HTR-8/SVneo (cell line): ENCODE data around the gene LOXL1.

Experiments used
- DNase-seq: peaks from one replicate; pipeline ENCODE4 v3.0.0; 2011; ENCODE audit warnings: low spot score, mixed read lengths; ENCODE audit not compliant: insufficient read length
- FAIRE-seq: peaks from 2 replicates; lab custom pipeline; 2011; peaks lifted over from hg19 to GRCh38; lab: Jason Lieb, UNC

The LOXL1 gene

DNA sequence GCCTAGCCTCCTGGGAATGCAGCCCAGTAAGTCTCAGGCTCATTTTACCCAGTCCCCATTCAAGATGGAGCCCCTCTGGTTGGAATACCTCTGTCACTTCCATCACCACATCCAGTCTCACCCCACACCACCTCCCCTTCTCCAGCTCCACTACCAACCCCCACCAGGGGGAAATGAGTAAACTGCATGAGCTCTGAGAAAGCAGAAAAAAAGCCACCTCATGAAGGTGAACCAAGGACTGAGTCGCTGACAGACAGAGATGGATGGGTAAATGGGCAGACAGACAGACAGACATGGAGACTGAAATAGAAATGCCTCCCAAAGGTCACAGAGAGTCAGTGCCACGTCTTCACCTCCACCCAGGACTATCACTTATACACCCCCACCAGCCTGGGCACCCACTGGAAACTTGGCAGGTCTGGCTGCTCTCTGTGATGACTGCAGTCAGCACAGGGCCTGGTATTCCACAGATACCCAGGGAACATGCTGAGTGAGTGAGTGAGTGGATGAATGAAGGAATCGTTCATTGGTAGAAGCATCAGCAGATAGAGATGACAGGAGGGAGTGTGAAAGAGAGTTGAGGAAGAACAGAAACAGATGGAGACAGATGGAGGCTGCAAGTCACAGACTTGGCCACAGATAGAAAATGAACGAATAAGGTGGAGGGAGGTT lies 4.9 kb upstream of the LOXL1 start:
- DNase-seq: no peak

DNA sequence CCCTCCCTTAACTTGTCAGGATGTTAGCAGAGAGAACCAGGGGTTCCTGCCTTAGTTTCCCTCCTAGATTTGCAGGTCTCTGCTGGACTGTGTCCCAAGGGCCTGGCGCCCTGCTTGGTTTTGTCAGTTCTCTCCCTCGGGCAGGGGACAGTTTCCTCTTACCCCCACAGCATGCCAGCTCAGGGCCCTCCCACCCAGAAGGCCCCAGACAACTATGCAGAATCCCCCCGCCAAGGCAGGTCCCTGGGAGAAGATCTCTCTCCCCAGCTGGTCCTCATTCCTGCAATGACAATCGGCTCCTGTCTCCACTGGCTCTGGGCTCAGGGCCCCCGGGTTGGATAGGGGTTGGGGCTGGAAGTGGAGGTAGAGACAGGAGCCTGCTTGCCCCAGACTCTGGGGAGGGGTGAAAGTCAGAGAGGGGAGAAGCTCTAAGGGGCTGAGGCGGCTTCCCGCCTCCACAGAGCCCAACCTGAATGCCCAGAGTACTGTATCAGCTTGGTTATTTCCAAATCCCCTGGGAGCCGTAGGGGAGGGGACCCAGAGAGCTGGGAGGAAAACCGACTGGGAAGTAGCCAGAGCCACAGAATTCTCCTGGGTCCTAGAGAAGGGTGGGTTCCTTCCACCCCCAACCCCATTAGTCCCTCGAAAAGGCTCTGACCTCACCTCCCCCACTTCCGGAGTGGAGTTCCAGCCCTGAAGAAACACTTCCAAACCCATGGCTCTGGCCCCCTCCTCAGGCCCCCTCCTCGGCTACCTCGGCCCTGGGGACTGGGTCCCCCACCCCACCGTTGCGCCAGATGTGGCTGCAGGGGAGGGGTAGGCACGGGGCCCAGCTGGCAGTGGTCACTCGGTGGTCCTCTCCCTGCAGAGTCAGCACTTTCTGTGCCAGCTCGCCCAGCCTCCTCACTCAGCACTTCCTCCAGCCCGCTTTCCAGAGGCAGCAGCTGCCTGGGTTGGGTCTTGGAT lies 3.8 kb upstream of the LOXL1 start:
- FAIRE-seq: no peak

More for the DNA sequence above, 4.9 kb upstream of the LOXL1 start:
- no peak for FAIRE-seq

DNA sequence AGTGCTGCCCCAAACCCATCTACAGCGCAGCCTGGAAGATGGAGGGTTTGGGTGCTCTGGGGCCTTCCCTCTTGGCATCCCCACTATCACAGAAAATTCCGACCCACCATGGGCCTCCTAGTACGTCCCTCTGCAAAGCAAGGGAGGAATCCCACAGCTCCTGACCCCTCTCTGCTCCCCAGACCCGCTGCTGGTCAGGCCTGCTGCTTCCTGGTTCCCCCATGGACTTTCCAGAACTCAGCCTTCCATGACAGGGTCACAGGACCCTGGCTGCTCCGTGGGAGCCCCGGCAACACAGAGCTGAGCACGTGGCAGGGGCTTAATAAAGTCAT lies 3.1 kb upstream of the LOXL1 start:
- DNase-seq (no peak), FAIRE-seq (no peak)

More for the DNA sequence above, 3.8 kb upstream of the LOXL1 start:
- peak; percentile 56 for DNase-seq

DNA sequence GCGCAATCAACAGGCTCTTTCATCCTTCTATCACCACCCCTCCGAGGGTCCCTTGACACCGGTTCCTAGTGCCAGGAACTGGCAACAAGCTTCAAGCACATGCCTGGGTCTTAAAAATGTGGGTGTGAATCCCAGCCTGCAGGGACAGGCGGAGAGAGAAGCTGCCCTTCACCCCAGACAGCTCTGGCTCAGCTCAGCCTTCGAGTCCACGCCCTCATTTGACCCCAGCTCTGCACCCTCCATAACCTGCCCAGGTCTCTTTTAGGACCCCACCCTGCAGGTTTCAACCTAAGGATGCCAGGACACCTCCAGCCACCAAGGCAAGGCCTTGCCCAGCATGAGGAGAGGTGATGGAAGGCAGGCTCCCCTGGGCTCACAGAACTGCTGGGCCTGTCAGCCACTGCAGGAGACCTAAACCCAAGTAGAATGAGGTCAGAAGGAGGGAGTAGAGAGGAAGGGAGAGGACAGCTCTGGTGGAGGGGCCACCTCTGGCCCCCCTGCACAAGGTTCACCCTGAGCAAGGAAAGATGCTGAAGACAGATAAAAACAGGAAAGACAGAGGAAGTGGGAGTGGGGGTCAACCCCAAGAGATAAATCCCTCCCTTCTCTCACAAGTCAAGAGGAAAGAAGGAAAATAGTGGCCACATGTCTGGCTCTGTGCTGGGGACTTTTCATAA lies 2.6 kb upstream of the LOXL1 start:
- no peak for FAIRE-seq
- no peak for DNase-seq

DNA sequence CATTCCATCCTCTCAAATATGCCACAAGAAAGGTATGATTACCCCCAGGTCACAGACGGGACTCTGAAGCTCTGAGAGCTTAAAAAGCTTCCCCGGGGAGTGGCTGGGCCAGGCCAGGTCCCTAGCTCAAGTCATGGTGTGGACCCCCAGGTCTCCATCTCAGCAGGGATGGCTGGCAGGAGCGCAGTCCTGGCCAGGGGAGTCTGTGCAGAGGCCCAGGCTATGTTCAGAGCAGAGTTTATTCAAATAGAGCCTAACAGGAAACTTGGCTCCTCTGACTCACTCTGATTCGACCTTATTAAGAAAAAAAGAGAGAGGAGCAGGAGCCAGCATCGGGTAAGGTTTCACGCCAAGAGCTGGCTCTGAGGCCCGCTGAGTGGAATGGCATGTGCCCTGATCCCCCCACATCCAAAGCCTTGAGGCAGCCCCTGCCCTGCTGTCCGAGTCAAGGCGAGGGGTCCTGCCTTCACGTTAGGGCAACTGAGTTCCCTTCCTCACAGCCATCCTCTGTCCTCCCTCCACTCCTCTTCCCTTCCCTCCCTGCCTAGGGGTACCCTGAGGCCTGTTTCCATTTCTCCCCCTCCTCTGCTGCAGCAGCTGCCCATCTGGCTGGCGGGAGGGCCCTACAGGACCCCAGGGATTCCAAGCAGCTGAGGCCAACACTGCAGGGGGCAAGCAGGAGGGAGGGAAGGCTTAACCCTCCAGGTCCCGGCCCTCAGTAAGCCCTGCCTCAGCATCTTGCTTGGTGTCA lies 1.9 kb upstream of the LOXL1 start:
- FAIRE-seq (peak; percentile 20), DNase-seq (peak; percentile 78)

DNA sequence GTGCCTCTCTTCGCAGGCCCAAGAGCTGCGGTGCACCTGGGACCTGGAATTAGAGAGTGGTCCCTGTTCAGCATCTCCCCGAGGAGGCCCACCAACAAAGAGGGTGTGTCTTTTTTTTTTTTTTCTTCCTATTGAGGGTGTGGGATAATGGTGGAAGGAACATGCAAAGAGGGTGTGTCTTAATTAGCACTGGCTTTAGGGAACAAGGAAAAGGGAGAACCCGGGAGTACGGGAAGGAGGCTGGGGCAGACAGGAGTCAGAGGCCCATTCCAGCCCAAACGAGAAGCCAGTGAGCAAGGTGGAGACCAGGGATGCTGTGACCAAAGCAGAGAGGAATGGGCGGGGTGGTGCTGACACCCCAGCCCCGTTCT lies 429 bp upstream of the LOXL1 start:
- no peak for DNase-seq
- no peak for FAIRE-seq

DNA sequence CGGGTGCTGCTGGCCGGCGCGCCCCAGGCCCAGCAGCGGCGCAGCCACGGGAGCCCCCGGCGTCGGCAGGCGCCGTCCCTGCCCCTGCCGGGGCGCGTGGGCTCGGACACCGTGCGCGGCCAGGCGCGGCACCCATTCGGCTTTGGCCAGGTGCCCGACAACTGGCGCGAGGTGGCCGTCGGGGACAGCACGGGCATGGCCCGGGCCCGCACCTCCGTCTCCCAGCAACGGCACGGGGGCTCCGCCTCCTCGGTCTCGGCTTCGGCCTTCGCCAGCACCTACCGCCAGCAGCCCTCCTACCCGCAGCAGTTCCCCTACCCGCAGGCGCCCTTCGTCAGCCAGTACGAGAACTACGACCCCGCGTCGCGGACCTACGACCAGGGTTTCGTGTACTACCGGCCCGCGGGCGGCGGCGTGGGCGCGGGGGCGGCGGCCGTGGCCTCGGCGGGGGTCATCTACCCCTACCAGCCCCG lies 777 bp downstream of the LOXL1 start:
- DNase-seq: no peak
- peak; percentile 67 for FAIRE-seq

DNA sequence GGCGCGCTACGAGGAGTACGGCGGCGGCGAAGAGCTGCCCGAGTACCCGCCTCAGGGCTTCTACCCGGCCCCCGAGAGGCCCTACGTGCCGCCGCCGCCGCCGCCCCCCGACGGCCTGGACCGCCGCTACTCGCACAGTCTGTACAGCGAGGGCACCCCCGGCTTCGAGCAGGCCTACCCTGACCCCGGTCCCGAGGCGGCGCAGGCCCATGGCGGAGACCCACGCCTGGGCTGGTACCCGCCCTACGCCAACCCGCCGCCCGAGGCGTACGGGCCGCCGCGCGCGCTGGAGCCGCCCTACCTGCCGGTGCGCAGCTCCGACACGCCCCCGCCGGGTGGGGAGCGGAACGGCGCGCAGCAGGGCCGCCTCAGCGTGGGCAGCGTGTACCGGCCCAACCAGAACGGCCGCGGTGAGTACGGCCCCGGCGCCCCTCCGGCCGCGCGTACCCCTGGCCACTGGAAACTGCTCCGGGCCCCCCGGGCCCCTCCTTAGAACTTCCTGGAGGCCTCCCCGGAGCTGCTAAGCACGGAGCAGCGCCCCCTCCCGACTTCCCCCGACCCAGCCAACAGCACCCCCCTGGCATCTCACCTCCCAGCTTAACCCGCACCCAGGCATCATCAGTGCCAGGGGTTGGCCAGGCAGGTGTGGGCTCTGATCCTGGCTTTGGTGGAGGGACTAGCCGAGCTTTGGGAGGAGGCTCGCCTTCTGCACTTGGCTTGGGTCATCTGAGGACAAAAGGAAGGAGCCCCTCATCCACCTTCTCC lies 1.4 kb downstream of the LOXL1 start:
- peak; percentile 94 for FAIRE-seq
- DNase-seq: peak; percentile 75

DNA sequence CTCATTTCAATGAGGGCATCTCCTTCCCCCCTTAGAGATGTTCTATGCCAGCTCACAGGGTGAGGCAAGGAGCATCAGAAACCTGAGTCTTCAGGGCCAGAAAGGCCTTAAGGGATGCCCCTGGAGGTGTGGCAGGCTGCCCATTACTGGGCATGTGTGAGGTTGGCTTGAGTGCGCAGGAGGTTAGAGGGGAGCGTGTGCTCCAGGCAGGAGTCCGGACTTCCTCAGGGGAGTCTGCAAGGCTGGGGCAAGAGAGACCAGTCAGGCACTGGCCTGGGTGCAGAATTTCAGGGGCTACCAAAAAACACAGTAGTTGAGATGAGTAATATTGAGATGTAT lies 1.9 kb downstream of the LOXL1 start:
- DNase-seq: no peak
- no peak for FAIRE-seq

DNA sequence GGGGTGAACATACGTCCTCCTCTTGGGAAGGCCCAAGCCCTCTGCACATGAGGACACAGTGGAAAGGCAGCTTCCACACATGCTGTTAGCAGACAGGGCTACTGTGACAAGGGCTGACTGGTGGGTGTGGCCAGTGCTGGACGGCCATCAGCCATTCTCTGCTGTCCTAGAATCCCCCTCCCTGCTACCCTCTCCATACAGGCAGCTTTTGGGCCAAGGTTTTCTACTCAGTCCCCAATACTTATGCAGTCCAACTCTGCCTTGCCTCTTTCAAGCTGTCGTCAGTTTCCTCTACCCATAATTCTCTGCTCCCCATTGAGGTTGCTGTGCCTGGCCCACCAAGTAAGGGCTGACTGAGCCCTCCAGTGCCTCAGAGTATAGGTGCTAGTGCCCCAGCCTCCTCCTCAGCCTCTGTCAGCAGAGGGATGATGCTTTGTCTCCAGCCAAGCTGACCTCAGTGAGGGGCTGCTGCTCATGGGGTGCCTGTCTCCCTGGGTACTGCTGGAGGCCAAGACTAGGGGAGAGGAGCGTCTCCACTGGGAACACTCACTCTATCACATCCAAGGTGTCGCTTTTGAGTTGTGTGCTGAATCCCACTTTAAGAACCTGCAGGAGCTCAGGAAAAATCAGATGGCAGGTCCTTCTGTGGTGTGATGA lies 2.8 kb downstream of the LOXL1 start:
- no peak for DNase-seq
- no peak for FAIRE-seq

DNA sequence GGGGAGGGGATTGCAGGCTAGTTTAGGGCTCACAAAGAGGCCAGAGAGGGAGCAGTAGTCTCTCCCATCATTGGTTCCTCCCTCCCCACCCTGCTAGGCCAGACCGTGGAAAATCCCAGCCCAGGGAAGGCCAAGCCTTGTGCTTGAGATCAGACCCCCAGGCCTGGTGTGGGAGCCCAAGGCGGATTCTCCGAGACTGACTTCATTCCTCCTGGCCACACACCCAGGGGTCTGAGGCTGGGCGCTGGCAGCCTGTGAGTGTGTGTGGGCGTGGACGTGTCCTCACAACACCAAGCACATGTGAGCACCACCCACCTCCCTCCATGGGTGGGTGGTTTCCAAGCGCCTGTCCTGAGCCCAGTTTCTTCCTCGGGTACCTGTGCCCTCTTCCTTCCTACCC lies 4.1 kb downstream of the LOXL1 start:
- DNase-seq (no peak), FAIRE-seq (no peak)

DNA sequence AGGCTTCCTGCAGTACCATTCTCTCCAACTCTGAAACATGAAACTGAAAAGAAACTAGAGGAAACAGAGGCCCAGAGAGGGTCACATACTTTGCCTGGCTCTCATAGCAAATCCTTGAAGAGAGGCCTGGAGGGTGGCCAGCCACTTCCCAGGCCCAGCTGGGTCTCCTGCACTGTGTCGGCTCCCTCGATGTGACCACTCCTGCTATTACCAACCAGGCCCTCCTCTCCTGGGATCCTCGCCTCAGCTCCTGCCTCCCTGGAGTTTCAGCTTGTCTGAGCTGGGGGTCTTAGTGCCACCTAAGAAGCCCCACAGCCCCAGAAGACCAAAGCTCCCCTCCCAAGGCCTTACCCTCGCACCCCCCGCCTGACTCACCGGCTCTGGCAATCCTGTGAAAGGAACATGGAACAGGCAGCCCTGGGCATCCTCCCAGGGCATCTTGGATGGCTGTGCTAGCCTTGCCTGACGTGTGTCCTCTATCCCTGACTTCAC lies 4.6 kb downstream of the LOXL1 start:
- no peak for FAIRE-seq
- DNase-seq: no peak

DNA sequence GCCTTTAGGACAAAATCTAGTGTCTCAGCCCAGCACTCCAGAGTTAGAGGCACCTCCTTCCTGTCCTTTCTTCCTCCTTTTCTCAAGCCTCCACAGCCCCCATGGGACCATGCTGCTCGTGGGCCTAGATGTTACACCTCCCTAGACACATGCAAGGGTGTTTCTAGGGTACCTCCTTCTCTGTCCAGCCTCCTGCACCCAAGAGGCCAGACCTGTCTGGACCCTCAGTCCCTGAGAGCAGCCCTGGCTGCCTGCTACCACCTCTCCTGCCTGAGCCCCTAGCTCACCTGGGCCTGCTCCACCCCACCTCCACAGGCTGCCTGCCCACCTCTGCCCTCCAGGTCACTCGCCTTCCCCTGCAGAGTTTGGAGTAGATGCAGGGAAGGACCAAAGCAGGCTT lies 5.2 kb downstream of the LOXL1 start:
- DNase-seq: no peak
- no peak for FAIRE-seq

DNA sequence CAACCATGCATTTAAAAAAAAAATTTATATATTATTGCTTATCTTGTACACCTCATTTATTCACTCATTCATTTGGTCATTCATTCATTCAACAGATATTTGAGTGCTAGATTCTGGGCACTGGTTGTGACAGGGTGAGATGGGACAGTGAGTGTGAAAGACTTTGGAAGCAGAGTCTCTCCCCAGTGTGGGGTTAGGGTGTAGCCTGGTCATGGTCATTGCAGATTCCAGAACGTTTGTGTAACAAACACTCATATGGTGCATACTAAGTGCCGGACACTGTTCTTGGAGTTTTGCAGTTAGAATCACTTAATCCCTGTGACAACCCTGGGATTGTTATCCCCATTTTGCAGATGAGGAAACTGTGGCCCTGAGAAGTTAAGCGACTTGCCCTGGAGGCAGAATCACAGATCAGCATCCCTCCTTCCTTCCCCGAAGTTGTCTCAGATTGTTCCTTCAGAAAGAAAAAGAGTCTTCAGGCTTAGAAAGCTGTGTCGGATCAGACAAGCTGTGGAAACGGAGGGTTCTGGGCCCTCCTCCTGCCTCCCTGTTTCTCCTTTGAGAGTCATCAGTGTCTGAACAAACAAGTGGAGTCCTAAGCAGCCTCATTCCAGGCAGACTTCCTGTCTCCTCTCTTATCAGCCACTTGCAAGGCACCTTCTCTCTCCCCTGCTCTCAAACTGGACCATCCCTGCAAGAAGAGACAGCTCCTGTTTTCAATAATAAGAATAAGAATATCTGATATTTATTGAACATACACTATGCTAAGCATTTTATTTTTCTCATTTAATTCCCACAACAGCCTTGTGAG lies 6.3 kb downstream of the LOXL1 start:
- no peak for FAIRE-seq
- DNase-seq: no peak

DNA sequence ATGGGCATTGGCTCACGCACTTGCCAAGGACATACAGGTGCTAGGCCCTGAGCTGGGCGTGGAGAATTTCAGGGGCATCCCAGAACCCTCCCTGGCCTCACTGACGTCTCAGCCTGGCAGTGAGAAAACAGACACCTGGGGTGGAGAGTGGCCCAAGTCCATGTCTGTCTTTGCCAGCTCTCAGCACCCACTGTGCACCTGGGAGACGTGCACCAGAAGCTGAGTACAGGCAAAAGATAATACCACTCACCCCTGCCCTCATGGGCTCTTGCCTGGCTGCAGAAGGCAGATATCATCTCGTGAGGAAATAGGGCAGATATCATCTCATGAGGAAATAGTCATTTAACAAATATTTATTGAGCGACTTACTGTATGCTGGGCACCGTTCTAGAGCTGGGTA lies 8.0 kb downstream of the LOXL1 start:
- FAIRE-seq (no peak), DNase-seq (no peak)

DNA sequence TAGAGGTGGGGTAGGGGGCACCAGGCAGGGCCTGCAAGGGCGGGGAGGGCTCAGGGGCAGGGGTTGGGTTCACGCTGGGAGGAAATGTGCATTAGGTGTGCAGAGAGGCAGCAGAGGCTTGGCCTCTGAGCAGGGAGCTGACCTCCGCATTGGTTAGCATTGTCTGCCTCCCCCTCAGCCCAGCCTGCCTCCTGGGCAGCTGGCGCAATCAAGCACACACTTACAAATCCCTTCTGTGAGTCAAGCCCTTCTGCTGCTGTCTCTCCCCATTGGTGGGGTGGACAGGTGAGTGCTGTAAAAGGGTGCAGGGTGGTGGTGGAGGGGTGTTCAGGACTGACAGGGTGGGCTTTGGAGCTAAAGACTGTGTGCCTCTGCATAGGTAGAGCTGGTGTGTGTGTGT lies 9.3 kb downstream of the LOXL1 start:
- no peak for DNase-seq
- peak; percentile 58 for FAIRE-seq

DNA sequence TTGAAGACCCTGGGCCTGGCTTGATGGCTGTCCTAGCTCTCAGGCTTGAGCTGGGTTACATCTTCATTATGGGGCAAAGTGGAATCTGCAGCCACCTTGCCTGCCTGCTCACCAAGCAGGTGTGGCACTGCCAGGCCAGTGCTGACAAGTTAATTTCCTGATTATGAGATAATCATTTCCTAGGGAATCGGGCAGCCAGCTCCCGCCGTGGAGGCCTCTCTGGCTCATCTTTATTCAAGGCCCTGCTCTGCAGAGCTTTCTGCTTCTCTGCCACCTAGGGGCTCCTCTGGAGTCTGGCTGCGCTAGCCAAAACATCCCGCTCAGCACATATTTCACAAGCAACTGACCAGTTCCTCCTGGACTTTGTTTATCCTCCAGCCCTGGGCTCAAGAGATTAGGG lies 9.9 kb downstream of the LOXL1 start:
- FAIRE-seq (no peak), DNase-seq (no peak)

DNA sequence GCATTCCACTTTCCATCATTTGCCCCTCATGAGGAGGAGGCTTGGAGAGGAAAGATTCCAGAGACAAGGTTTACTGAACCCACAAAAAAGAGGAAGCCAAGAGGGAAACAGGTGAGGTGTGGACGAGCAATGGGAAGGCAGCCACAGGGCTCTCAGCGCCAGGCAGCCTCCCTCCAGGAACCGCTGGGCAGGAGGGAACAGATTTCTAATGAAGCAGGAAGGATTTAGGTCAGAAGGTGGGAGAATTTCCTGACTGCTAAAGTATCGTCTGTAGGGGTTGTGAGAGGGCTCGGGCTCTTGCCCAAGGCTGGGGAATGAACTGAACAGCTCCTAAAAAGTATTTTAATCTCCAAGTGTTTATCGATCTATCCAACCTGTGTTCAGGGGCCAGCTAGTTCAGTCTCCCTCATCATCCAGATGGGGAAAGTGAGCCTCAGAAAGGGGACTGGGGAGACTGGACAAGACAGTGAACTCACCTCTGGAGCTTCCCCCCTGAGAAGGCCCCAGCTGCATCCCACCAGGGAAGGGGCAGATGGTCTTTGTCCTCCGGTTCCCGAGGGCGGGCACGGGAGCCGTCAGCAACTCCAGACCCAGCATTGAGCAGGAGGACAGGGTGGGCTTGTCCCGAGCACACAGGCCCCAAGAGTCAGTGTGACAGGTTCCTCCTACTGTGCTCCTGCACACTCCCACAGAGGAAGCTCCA lies 10.5 kb downstream of the LOXL1 start:
- no peak for DNase-seq
- FAIRE-seq: no peak
